ENCODE data around the gene WDR55. TPM values are rescaled to one million over a fixed set of nuclear protein-coding genes. Genes with fewer than 3 reads are reported as not detected.

The WDR55 gene
- total and polyA plus RNA-seq, 2 experiments from 2014 or later, result 9.6 to 18.0 TPM

DNA sequence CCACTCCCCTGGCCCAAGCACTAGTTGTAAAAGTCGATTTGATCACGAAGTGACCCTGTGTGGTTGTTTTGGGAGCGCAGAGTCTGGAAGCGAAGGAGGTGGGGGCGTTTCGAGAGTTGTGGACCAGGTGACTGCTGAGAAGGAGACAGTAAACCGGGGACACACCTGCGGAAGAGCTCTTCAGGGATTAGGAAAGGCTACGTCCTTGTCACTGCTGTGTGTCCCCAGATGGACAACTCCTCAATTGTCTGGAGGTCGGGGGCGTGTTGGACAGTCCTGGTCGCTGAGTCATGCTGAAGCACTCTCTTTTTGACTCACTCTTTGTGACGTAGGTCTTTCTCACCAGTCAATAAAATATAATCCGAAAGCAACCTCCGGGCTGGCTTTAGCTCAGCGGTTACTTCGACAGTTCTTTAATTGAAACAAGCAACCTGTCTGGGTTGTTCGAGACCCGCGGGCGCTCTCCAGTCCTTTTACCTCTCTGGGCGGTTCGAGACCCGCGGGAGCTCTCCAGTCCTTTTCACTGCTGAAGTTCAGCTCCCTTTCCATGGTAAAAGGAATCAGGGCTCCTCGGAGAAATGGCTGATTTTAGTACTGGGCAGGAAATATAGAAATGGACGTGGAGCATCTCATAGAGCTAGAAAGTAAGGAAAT lies 46.3 kb downstream of the WDR55 start:
- peak overlapping the region; percentile 73 for H2AFZ ChIP-seq
- no peaks in the 10 kb centered on the region for H3K9me2 ChIP-seq (ENCODE audit: insufficient read depth)
- ATAC-seq, result peak; percentile 87
- peak; percentile 91 for DNase-seq (ENCODE audit: low spot score)
- H3K4me2 ChIP-seq, result peak overlapping the region; percentile 78
- Mint-ChIP-seq H3K36me3 (ENCODE audit: low read depth) (peaks cover 10% of the 10 kb centered on the region; the same call in 2 of the 3 replicates), H3K27ac (peak overlapping the region; percentile 94), H3K27me3 (ENCODE audit: insufficient read depth, low read depth, poor library complexity) (peaks cover 8% of the 10 kb centered on the region), H3K9me3 (no peaks in the 10 kb centered on the region; the same call in 2 of the 3 replicates), H3K4me1 (0 out of 3 replicates have a peak, but pooled peaks cover 2% of the 10 kb centered on the region), H3K4me3 (peak overlapping the region; percentile 88)
- H3K27ac ChIP-seq (ENCODE audit: low read depth), result peak overlapping the region; percentile 60; the same call in 1 of the 2 replicates
- H4K20me1 ChIP-seq (replicated peaks; ENCODE audit: insufficient read depth), result no peaks in the 10 kb centered on the region
- H3K4me1 ChIP-seq (ENCODE audit: insufficient read depth), result no peaks in the 10 kb centered on the region
- H3K27me3 ChIP-seq (ENCODE audit: insufficient read depth), result no peaks in the 10 kb centered on the region
- peak overlapping the region; percentile 63 for H3K4me3 ChIP-seq
- no peaks in the 10 kb centered on the region for H3K79me2 ChIP-seq (replicated peaks; ENCODE audit: insufficient read depth)
- TF ChIP-seq, protein P1, sequence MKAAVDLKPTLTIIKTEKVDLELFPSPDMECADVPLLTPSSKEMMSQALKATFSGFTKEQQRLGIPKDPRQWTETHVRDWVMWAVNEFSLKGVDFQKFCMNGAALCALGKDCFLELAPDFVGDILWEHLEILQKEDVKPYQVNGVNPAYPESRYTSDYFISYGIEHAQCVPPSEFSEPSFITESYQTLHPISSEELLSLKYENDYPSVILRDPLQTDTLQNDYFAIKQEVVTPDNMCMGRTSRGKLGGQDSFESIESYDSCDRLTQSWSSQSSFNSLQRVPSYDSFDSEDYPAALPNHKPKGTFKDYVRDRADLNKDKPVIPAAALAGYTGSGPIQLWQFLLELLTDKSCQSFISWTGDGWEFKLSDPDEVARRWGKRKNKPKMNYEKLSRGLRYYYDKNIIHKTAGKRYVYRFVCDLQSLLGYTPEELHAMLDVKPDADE (IDR thresholded peaks at IDR 0.05), result no peak
- TF ChIP-seq, protein P2, sequence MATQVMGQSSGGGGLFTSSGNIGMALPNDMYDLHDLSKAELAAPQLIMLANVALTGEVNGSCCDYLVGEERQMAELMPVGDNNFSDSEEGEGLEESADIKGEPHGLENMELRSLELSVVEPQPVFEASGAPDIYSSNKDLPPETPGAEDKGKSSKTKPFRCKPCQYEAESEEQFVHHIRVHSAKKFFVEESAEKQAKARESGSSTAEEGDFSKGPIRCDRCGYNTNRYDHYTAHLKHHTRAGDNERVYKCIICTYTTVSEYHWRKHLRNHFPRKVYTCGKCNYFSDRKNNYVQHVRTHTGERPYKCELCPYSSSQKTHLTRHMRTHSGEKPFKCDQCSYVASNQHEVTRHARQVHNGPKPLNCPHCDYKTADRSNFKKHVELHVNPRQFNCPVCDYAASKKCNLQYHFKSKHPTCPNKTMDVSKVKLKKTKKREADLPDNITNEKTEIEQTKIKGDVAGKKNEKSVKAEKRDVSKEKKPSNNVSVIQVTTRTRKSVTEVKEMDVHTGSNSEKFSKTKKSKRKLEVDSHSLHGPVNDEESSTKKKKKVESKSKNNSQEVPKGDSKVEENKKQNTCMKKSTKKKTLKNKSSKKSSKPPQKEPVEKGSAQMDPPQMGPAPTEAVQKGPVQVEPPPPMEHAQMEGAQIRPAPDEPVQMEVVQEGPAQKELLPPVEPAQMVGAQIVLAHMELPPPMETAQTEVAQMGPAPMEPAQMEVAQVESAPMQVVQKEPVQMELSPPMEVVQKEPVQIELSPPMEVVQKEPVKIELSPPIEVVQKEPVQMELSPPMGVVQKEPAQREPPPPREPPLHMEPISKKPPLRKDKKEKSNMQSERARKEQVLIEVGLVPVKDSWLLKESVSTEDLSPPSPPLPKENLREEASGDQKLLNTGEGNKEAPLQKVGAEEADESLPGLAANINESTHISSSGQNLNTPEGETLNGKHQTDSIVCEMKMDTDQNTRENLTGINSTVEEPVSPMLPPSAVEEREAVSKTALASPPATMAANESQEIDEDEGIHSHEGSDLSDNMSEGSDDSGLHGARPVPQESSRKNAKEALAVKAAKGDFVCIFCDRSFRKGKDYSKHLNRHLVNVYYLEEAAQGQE (IDR thresholded peaks at IDR 0.05; ENCODE audit: unreplicated experiment), result peak; percentile 62
- TF ChIP-seq POLR2AphosphoS5 (IDR thresholded peaks at IDR 0.05; ENCODE audit: low read depth), result no peak
- peak; percentile 92 for TF ChIP-seq CREB1 (CRISPR knock-in tag; IDR thresholded peaks at IDR 0.05; ENCODE audit: low read depth)
- TF ChIP-seq, protein P3, sequence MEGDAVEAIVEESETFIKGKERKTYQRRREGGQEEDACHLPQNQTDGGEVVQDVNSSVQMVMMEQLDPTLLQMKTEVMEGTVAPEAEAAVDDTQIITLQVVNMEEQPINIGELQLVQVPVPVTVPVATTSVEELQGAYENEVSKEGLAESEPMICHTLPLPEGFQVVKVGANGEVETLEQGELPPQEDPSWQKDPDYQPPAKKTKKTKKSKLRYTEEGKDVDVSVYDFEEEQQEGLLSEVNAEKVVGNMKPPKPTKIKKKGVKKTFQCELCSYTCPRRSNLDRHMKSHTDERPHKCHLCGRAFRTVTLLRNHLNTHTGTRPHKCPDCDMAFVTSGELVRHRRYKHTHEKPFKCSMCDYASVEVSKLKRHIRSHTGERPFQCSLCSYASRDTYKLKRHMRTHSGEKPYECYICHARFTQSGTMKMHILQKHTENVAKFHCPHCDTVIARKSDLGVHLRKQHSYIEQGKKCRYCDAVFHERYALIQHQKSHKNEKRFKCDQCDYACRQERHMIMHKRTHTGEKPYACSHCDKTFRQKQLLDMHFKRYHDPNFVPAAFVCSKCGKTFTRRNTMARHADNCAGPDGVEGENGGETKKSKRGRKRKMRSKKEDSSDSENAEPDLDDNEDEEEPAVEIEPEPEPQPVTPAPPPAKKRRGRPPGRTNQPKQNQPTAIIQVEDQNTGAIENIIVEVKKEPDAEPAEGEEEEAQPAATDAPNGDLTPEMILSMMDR (conservative IDR thresholded peaks at IDR 0.05; ENCODE audit: low read depth in 2 of 2), result no peak
- no peak for TF ChIP-seq NANOG (IDR thresholded peaks at IDR 0.05; ENCODE audit: borderline replicate concordance)
- TF ChIP-seq EZH2 (IDR thresholded peaks at IDR 0.05; ENCODE audit: low read depth, unreplicated experiment), result no peak
- TF ChIP-seq STAT1 (IDR thresholded peaks at IDR 0.05; ENCODE audit: unreplicated experiment), result no peak
- TF ChIP-seq ZNF331 (CRISPR knock-in tag; IDR thresholded peaks at IDR 0.05; ENCODE audit: low read depth), result no peak
- 0 out of 2 replicates have a peak, but pooled peaks have one; percentile 13 for TF ChIP-seq ZNF114 (CRISPR knock-in tag; IDR thresholded peaks at IDR 0.05)
- TF ChIP-seq EZH2phosphoT487 (IDR thresholded peaks at IDR 0.05; ENCODE audit: unreplicated experiment), result no peak
- TF ChIP-seq JUNB (IDR thresholded peaks at IDR 0.05; ENCODE audit: unreplicated experiment), result no peak
- TF ChIP-seq, protein P4, sequence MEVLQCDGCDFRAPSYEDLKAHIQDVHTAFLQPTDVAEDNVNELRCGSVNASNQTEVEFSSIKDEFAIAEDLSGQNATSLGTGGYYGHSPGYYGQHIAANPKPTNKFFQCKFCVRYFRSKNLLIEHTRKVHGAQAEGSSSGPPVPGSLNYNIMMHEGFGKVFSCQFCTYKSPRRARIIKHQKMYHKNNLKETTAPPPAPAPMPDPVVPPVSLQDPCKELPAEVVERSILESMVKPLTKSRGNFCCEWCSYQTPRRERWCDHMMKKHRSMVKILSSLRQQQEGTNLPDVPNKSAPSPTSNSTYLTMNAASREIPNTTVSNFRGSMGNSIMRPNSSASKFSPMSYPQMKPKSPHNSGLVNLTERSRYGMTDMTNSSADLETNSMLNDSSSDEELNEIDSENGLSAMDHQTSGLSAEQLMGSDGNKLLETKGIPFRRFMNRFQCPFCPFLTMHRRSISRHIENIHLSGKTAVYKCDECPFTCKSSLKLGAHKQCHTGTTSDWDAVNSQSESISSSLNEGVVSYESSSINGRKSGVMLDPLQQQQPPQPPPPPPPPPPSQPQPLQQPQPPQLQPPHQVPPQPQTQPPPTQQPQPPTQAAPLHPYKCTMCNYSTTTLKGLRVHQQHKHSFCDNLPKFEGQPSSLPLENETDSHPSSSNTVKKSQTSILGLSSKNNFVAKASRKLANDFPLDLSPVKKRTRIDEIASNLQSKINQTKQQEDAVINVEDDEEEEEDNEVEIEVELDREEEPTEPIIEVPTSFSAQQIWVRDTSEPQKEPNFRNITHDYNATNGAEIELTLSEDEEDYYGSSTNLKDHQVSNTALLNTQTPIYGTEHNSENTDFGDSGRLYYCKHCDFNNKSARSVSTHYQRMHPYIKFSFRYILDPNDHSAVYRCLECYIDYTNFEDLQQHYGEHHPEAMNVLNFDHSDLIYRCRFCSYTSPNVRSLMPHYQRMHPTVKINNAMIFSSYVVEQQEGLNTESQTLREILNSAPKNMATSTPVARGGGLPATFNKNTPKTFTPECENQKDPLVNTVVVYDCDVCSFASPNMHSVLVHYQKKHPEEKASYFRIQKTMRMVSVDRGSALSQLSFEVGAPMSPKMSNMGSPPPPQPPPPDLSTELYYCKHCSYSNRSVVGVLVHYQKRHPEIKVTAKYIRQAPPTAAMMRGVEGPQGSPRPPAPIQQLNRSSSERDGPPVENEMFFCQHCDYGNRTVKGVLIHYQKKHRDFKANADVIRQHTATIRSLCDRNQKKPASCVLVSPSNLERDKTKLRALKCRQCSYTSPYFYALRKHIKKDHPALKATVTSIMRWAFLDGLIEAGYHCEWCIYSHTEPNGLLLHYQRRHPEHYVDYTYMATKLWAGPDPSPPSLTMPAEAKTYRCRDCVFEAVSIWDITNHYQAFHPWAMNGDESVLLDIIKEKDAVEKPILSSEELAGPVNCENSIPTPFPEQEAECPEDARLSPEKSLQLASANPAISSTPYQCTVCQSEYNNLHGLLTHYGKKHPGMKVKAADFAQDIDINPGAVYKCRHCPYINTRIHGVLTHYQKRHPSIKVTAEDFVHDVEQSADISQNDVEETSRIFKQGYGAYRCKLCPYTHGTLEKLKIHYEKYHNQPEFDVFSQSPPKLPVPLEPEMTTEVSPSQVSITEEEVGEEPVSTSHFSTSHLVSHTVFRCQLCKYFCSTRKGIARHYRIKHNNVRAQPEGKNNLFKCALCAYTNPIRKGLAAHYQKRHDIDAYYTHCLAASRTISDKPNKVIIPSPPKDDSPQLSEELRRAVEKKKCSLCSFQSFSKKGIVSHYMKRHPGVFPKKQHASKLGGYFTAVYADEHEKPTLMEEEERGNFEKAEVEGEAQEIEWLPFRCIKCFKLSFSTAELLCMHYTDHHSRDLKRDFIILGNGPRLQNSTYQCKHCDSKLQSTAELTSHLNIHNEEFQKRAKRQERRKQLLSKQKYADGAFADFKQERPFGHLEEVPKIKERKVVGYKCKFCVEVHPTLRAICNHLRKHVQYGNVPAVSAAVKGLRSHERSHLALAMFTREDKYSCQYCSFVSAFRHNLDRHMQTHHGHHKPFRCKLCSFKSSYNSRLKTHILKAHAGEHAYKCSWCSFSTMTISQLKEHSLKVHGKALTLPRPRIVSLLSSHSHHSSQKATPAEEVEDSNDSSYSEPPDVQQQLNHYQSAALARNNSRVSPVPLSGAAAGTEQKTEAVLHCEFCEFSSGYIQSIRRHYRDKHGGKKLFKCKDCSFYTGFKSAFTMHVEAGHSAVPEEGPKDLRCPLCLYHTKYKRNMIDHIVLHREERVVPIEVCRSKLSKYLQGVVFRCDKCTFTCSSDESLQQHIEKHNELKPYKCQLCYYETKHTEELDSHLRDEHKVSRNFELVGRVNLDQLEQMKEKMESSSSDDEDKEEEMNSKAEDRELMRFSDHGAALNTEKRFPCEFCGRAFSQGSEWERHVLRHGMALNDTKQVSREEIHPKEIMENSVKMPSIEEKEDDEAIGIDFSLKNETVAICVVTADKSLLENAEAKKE (CRISPR knock-in tag; IDR thresholded peaks at IDR 0.05), result no peak
- peaks cover 8% of the 10 kb centered on the region; the same call in 1 of the 2 replicates for H3K36me3 ChIP-seq (ENCODE audit: insufficient read depth)
- 0 out of 2 replicates have a peak, but pooled peaks cover 6% of the 10 kb centered on the region for H3F3A ChIP-seq (replicated peaks; ENCODE audit: low read depth)
